GM18870 (cell line): Measurements from ENCODE around the gene SCAANT1.
A peak's percentile ranks its signal among the peaks of the same experiment; 100 is the strongest.

Source experiments
- ATAC-seq: cut with Tn5 transposase; IDR thresholded peaks from one replicate; pipeline ENCODE4 v1.9.1; 2021; ENCODE audit warnings: moderate library complexity; ENCODE audit not compliant: unreplicated experiment

Gene SCAANT1

DNA sequence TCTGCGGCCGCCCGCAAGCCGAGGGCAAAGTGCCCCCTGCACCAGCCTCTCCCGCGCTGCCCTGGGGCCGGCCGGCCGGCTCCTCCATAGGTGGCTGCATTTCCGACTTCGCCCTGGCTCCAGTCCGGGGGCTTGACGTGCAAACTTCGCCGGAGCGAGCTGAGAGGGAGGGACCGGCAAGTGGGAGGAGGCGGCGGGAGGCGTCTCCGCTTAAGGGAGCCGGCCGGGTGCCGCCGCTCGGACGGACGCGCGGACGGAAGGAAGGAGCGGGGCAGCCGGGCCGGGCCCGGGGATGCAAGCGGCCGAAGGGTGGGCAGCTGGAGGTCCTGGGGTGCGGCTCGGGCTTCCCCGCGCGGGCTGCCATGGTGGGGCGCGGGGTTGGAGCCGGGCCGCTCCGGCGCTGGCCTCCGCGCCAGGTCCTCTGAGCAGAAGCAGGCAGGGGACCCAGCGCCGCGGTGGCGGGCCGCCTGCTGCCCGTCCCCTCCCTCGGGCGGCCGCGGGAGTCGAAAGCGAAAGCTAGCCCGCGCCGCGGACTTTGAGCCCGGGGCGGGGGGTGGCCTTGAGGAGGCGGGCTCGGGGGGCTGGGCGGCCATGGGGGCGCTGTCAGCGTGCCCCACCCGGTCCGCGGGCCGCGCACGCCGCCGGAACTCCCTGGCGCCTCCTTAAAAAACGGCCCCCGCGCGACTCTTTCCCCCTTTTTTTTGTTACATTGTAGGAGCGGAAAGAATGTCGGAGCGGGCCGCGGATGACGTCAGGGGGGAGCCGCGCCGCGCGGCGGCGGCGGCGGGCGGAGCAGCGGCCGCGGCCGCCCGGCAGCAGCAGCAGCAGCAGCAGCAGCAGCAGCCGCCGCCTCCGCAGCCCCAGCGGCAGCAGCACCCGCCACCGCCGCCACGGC, at the start of gene SCAANT1:
Gene SCAANT1, minus strand, starts transcription at position 511 of the 895 bp plus-strand sequence.
- peak; percentile 80 for ATAC-seq

DNA sequence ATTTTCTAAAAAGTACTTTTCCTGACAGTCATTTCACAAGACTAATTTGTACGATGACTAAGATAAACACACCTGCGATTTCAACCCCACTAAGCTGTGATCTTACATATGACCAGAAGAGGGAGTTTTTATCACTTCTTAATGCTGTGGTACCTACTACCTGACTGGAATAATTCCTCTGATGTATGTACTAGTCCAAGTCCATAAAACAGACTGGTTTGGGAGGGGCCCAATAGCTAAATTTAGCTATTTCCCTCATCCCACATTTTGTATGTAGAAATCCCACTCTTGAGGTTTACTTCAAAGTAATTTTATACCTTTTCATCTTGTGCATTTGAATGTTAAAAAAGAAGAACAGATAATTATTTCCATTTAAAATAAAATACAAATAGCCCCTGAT, 49.7 kb upstream of the SCAANT1 start:
- ATAC-seq, result peak; percentile 80

DNA sequence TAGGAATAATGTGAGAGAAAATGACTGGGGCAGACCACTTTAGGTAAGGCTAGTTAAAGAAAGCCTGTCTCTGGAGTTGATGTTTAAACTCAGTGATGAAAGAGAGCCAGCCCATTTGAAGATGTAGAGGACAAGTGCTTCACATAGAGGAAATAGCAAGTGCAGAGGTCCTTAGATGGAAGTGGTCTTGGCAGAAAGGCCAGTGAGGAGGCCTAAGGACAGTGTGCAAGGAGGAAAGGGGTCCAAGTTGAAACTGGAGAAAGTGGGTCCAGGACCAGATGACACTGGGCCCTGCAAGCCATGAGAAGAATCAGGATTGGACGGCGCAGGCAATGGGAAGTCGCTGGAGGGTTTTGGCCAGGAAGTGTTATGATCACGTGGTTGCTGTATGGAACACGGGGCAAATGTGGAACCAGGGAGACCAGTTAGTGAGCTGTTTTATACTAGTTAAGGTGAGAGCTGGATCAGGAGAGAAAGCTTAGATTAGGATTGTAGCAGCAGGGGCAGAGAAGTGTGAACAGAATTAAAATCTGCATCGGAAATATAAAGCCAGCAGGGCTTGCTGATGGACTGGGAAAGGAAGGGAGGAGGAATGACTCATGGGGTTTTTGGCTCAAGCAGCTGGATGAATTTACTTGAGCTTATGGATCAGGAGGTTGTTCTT, 48.0 kb upstream of the SCAANT1 start:
- ATAC-seq, result no peak

GRCh38 chr3:63959146-63959545, 47.0 kb upstream of the SCAANT1 start:
- ATAC-seq, result no peak

DNA sequence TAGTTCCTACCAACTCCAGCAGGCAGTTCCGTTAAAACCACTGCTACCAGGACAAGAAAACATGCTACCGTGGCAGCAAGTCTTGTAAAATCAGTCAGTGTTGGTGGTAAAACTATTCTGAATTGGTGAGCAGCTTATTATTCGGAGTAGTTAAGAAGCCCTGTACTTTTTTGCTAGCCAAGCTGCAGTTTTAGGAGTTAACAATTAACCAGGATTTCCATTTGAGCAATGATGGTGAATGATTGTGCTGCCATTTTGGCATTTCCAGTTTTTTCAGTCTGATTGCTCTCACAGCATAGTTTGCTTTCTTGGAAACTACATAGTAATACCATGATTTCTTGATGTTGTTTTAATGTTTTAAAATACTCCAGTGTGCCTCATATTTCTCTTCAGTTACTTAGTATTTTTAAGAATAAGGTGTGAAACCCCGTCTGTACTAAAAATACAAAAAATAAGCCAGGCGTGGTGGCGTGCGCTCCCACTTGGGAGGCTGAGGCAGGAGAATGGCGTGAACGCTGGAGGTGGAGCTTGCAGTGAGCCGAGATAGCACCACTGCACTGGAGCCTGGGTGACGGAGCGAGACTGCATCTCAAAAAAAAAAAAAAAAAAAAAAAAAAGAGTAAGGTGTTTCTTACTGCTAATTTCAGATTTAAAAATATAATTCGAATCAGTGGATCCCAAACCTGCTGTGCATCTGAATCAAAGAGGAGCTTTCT, 43.8 kb upstream of the SCAANT1 start:
- no peak for ATAC-seq

DNA sequence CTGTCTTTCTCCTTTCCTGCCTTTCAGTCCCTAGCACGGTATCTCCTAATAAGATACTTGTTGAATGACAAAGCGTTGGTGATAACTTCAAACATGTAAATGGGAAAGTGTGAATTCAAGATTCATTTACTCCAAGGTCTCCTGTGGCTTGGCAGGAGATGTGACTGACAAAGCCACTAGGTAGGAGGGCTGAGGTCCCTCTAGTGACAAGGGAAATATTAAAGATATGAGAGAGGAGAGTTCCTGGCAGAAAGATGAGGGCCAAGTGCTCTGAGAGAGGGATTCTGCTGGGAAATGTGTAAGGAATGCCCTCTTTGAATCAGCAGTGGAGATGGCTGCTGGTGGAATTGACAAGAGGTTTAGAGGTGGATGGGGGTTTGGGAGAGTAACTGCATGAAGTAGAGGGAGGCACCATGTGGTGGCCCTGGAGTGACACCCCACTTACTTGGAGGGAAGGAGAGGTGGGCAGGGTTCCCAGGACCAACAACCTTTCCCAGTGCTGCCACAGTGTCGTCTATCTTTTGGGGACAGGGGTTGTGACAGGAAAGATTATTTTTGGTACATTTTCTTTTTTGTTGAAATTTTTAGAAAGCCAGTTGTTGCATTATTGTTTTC, 43.0 kb upstream of the SCAANT1 start:
- no peak for ATAC-seq

- no peak for ATAC-seq
These were observed 42.0 kb upstream of the SCAANT1 start for GRCh38 chr3:63954182-63954581.

DNA sequence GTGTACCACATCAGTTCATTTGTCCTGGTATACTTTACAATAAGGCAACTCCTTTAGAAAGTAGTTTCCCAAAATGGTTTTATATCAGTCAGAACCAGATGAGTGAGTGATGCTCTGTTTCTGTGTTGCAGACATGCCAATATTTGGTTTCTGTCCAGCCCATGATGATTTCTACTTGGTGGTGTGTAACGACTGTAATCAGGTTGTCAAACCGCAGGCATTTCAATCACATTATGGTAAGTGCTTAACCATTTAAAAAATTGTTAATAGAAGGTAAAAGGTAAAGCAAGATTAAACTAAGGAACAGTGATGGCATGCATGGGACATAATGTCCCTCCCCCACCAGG, 40.0 kb upstream of the SCAANT1 start:
- no peak for ATAC-seq

GRCh38 chr3:63951492-63952247, 39.5 kb upstream of the SCAANT1 start:
- ATAC-seq, result no peak

- ATAC-seq, result no peak
These were observed 38.5 kb upstream of the SCAANT1 start for GRCh38 chr3:63950698-63951097.

DNA sequence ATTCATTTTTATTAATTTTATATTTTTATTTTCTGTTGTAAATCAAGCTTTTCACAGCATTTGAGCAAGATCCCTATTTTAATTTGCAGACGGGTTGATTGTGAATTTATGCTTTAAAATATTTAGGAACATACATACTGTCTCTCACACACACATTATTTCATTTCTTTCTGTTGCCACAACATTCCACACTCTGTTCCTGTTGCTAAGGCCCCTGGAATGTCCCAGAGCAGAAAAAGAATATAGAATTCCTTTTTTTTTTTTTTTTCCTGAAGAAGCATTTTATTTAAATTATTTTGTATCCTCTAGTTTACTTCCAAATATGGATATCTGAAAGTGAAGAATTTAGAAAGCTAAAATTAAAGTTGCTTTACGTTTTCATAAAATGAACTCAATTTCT, 36.8 kb upstream of the SCAANT1 start:
- ATAC-seq, result no peak

- no peak for ATAC-seq
These were observed 35.4 kb upstream of the SCAANT1 start for GRCh38 chr3:63947594-63947993.

GRCh38 chr3:63946753-63947152, 34.6 kb upstream of the SCAANT1 start:
- ATAC-seq, result no peak

DNA sequence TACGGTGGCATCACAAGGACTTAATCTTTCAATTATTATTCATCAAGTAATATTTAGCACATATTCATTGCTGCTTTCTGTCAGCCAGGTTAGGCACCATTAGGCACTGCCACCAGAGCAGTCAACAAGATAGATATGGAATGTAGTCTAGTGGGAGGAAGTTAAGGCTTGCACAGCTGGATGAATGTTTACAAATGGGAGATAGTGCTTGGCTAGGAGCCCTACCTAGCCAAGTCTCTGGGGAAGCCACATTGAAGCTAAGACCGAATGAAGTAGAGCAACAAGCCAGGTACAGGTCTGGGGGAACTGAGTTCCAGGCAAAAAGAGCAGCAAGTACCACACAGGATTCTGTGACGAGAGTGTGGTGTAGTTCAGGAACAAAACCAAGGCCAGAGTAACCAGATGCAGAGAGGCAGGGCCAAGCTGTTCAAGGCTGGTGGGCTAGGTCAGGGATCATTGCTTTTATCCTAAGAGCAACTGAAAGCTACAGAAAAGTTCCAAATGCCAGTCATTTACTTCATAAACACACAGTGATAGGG, 33.4 kb upstream of the SCAANT1 start:
- ATAC-seq, result no peak

DNA sequence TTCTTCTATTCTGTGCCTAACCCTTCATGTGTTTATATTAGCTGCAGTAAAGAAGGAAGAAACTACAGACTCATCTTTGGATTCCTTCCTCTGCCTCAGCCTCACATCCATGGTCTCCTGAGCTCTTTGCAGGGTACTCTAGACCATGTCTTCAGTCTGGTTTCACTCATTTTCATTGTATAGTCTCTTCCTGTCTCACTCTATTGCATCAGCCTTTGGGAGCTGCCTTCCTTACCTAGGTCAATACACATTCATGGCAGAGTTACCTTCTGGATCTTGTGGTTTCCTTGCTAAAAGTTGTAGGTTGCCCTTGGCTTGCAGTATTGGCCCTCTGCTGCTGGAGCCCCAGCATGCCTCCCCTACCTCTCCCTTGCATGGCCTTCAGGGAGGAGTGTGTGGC, 31.5 kb upstream of the SCAANT1 start:
- ATAC-seq, result no peak

- ATAC-seq, result no peak
These were observed 30.3 kb upstream of the SCAANT1 start for GRCh38 chr3:63942528-63942927.

DNA sequence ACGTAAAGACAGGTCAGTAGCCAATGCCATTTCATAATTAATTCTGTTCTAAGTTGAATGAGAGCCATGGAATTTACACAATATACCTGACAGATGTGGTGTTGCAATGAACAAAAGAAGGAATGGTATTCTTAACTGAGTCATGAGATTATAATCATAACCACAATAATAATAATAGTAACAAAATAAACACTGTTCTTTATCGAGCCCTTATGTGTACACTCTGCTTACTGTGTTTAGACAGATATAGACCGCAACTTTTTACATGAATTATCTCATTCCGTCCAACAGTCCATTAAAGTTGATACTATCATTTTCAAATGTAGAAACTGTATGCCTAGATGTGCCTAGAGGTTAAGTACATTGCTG, 28.2 kb upstream of the SCAANT1 start:
- ATAC-seq, result no peak

- ATAC-seq, result peak; percentile 63
These were observed 25.8 kb upstream of the SCAANT1 start for GRCh38 chr3:63937661-63938651.

GRCh38 chr3:63936925-63937324, 24.7 kb upstream of the SCAANT1 start:
- no peak for ATAC-seq
